Measurements from ENCODE around the gene PDXP. TPM values are rescaled to one million over a fixed set of nuclear protein-coding genes. Genes with fewer than 3 reads are reported as not detected.

Gene PDXP
- total RNA-seq, 1 donor from 2014 or later = 16.5 TPM

DNA sequence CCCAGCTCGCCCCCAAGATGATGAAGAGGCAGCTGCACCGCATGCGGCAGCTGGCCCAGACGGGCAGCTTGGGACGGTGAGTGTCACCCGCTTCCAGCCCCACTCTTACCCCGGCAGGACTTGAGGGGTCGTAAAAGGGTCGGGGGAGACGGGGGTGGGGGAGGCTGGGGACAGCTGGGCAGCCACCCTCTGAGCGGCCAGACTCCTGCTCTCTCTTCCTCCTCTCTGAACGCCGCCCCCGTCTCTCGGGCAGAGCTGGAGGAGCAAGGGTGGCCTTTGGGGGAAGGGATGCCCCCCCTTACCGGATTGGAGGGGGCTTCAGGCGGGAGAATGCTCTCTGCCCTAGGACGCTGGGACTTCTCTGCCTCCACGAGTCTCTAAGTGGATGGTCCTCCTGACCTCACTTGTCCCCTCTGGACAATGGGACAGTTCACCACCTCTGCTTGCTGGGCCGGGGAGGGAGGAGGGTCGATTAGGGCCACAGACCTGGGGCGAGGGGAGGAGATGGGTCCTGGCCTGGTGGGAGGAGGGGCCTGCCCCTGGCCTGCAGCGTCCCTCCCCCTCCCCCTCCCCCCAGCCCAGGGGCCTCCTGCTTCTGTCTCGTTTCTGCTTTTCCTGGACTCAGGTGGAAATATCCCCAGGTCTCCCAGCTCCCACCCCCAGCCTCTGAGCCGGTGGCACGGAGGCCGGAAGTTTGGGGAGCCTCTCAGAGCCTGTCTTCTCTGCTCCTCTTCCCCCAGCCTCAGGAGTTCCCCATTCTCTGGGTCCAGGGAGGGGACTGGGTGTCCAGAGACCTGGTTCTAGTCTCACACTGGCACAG lies 18.5 kb upstream of the PDXP start:
- H3K9me3 Mint-ChIP-seq (ENCODE audit: unreplicated experiment) = no peaks in the 10 kb centered on the region
- H3K36me3 Mint-ChIP-seq (ENCODE audit: unreplicated experiment) = no peaks in the 10 kb centered on the region
- H3K4me3 Mint-ChIP-seq (ENCODE audit: unreplicated experiment) = peak overlapping the region; percentile 74
- no peaks in the 10 kb centered on the region for H3K27me3 Mint-ChIP-seq (ENCODE audit: unreplicated experiment)
- H3K4me1 Mint-ChIP-seq (ENCODE audit: unreplicated experiment) = peaks cover 40% of the 10 kb centered on the region
- TF ChIP-seq, protein P1, sequence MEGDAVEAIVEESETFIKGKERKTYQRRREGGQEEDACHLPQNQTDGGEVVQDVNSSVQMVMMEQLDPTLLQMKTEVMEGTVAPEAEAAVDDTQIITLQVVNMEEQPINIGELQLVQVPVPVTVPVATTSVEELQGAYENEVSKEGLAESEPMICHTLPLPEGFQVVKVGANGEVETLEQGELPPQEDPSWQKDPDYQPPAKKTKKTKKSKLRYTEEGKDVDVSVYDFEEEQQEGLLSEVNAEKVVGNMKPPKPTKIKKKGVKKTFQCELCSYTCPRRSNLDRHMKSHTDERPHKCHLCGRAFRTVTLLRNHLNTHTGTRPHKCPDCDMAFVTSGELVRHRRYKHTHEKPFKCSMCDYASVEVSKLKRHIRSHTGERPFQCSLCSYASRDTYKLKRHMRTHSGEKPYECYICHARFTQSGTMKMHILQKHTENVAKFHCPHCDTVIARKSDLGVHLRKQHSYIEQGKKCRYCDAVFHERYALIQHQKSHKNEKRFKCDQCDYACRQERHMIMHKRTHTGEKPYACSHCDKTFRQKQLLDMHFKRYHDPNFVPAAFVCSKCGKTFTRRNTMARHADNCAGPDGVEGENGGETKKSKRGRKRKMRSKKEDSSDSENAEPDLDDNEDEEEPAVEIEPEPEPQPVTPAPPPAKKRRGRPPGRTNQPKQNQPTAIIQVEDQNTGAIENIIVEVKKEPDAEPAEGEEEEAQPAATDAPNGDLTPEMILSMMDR (IDR thresholded peaks at IDR 0.05) = no peak
- H3K27ac Mint-ChIP-seq (ENCODE audit: unreplicated experiment) = peak overlapping the region; percentile 44
- no peak for DNase-seq (ENCODE audit: extremely low spot score, unreplicated experiment)

DNA sequence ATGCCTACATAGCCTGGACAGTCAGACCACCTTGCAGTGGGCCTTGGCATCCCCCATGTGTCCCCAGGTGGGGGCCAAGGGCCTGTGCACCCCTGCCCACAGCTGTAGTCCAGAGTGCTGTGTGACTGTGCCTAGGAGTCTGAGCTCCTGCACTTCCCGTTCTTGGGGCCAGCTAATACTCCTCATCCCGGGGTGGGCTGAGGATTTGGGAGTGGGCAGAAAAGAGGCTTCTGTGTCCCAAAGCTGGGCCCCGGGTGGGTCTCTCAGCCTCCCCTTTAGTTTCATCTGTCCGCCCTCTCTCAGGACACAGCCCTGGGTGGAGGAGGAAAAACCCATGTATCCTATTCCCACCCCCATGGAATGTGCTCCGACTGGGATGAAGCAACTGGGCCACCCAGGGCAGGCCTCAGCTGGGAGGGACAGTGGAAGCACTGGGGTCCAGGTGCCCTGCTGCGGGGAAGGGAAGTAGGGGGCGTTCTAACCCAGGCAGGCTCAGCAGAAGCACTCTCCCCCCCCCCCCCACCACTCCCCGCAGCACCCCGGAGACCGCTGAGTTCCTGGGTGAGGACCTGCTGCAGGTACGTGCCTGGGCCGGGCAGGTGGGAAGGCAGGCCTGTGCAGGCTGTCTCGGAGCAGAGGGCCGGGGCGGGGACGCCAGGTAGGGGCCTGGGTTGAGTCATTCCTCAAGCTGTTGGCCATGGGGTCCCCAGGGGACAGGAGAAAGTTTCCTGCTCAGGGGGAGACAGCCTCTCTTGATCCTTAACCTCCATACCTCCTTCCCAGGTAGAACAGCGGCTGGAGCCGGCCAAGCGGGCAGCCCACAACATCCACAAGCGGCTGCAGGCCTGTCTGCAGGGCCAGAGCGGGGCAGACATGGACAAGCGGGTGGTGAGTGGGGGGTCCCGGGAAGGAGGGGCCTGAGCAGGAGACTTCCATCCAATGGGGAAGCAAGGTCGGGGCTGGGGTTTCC lies 17.6 kb upstream of the PDXP start:
- Mint-ChIP-seq H3K27me3 (ENCODE audit: unreplicated experiment) (no peaks in the 10 kb centered on the region), H3K9me3 (ENCODE audit: unreplicated experiment) (no peaks in the 10 kb centered on the region), H3K27ac (ENCODE audit: unreplicated experiment) (no peak overlapping the region), H3K36me3 (ENCODE audit: unreplicated experiment) (no peaks in the 10 kb centered on the region), H3K4me3 (ENCODE audit: unreplicated experiment) (peak overlapping the region; percentile 74), H3K4me1 (ENCODE audit: unreplicated experiment) (peaks cover 40% of the 10 kb centered on the region)
- DNase-seq (ENCODE audit: extremely low spot score, unreplicated experiment) = no peak
- TF ChIP-seq, protein P1 (IDR thresholded peaks at IDR 0.05) = no peak

DNA sequence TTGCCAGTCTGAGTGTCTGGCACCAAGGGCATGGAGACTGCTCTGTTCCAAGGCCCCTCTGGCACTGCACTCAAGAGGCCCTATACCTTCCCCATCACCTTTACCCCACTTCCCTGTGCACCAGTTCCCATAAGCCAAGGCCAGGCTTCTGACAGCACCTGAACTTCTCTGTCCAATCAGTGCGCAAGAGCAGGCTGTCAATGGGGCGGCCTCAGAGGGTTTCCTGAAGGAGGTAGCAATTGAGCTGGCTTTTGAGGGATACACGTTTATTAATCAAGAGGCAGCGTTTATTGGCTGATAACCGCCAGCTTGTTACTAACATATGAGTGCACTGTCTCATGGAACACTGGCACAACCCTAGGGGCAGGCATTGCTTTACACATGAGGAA lies 17.0 kb upstream of the PDXP start:
- Mint-ChIP-seq H3K27me3 (ENCODE audit: unreplicated experiment) (no peaks in the 10 kb centered on the region), H3K4me3 (ENCODE audit: unreplicated experiment) (no peak overlapping the region), H3K27ac (ENCODE audit: unreplicated experiment) (no peak overlapping the region), H3K4me1 (ENCODE audit: unreplicated experiment) (peaks cover 33% of the 10 kb centered on the region), H3K9me3 (ENCODE audit: unreplicated experiment) (no peaks in the 10 kb centered on the region), H3K36me3 (ENCODE audit: unreplicated experiment) (no peaks in the 10 kb centered on the region)
- TF ChIP-seq, protein P1 (IDR thresholded peaks at IDR 0.05) = no peak
- no peak for DNase-seq (ENCODE audit: extremely low spot score, unreplicated experiment)

DNA sequence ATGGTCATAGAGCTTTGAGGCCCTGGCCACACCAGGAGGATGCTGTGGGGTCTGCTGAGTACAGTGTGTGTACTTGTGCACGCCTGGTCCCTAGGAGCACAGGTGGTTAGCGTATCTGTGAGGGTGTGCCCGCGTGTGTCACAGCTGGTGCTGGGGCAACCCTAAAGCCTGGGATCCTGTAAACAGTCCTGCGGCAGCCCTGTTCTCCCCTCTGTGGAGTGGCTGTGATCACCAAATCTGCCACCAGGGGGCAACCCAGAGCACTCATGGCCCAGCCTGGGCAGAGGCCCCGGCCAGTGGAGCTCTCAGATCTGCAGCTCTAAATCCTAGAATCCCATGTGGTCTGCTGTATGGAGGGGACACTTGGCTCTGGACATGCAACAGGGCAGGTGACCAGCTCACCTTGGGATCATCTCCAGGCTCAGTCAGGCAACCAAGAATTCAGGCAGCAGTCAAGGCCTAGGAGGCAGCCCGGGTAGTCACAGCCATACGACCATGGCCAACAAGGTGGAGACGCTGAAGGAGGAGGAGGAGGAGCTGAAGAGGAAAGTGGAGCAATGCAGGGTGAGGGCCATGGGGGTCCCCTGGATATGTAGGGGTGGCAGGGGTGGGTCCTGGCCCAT lies 15.2 kb upstream of the PDXP start:
- DNase-seq (ENCODE audit: extremely low spot score, unreplicated experiment) = peak; percentile 96
- TF ChIP-seq, protein P1 (IDR thresholded peaks at IDR 0.05) = peak; percentile 91
- Mint-ChIP-seq H3K4me3 (ENCODE audit: unreplicated experiment) (no peak overlapping the region), H3K27ac (ENCODE audit: unreplicated experiment) (no peak overlapping the region), H3K36me3 (ENCODE audit: unreplicated experiment) (no peaks in the 10 kb centered on the region), H3K4me1 (ENCODE audit: unreplicated experiment) (peaks cover 20% of the 10 kb centered on the region), H3K9me3 (ENCODE audit: unreplicated experiment) (no peaks in the 10 kb centered on the region), H3K27me3 (ENCODE audit: unreplicated experiment) (no peaks in the 10 kb centered on the region)
